Fibroblast of lung (primary cell): ENCODE results near the gene LIN37. TPM values are rescaled to one million over a fixed set of nuclear protein-coding genes. Genes with fewer than 3 reads are reported as not detected.

Experiments
- DNase-seq, 2 donors: peaks; one replicate each; pipeline versions ENCODE4 v3.0.0 to v3.0.0-alpha.2; 2010; ENCODE audit warnings: low read depth in 2 of 2
- H2AFZ ChIP-seq: 2 replicates; pipeline ENCODE4 v1.5.1; 2012; ENCODE audit warnings: low read length, control low read depth, inconsistent platforms
- H3K27ac ChIP-seq: 2 replicates; pipeline ENCODE4 v1.5.1; 2011; ENCODE audit warnings: low read length, control low read depth; ENCODE audit not compliant: insufficient read depth
- H3K27me3 ChIP-seq: 2 replicates; pipeline ENCODE4 v1.5.1; 2011; ENCODE audit warnings: mild to moderate bottlenecking, low read length; ENCODE audit not compliant: control insufficient read depth, insufficient read depth
- H3K36me3 ChIP-seq: 2 replicates; pipeline ENCODE4 v1.5.1; 2011; ENCODE audit warnings: low read length; ENCODE audit not compliant: control insufficient read depth, insufficient read depth
- H3K4me1 ChIP-seq: 2 replicates; pipeline ENCODE4 v1.5.1; 2011; ENCODE audit warnings: low read length; ENCODE audit not compliant: control insufficient read depth, insufficient read depth; ENCODE audit errors: extremely low read depth
- H3K4me2 ChIP-seq: 2 replicates; pipeline ENCODE4 v1.5.1; 2011; ENCODE audit warnings: low read length, control low read depth; ENCODE audit not compliant: insufficient read depth; ENCODE audit errors: extremely low read depth
- H3K4me3 ChIP-seq, 4 experiments: fragments of 200-600 bp in 1 of 4; sonication (generic) in 1 of 4; replicated peaks in 1 of 4; 2 replicates each; pipeline ENCODE4 v1.5.1; 2011 to 2016; ENCODE audit warnings: low read length in 4 of 4, low read depth in 3 of 4, mild to moderate bottlenecking in 3 of 4, control low read depth in 2 of 4, inconsistent platforms in 1 of 4, mixed read lengths in 1 of 4; ENCODE audit not compliant: insufficient read depth in 1 of 4; ENCODE audit errors: control extremely low read depth in 1 of 4
- H3K79me2 ChIP-seq: 2 replicates; pipeline ENCODE4 v1.5.1; 2012; ENCODE audit warnings: mild to moderate bottlenecking, low read length, inconsistent platforms; ENCODE audit not compliant: control insufficient read depth, insufficient read depth
- H3K9ac ChIP-seq: 2 replicates; pipeline ENCODE4 v1.5.1; 2011; ENCODE audit warnings: mild to moderate bottlenecking, low read length, control low read depth; ENCODE audit not compliant: insufficient read depth
- H3K9me3 ChIP-seq: 2 replicates; pipeline ENCODE4 v1.5.1; 2012; ENCODE audit warnings: low read depth, low read length; ENCODE audit not compliant: control insufficient read depth, insufficient read depth
- H4K20me1 ChIP-seq: 2 replicates; pipeline ENCODE4 v1.5.1; 2011; ENCODE audit warnings: low read length; ENCODE audit not compliant: control insufficient read depth, insufficient read depth; ENCODE audit errors: extremely low read depth
- CTCF ChIP-seq, 2 donors: IDR thresholded peaks in 1 of 2; conservative IDR thresholded peaks in 1 of 2; 1 replicate in 1 of 2; 2 replicates in 1 of 2; pipeline ENCODE4 v1.5.1; 2011 to 2012; ENCODE audit warnings: low read length in 2 of 2, control low read depth in 1 of 2, inconsistent platforms in 1 of 2, low read depth in 1 of 2, mild to moderate bottlenecking in 1 of 2
- EZH2 ChIP-seq: IDR thresholded peaks from 2 replicates; pipeline ENCODE4 v1.5.1; 2012; ENCODE audit warnings: low read length, control low read depth, mild to moderate bottlenecking; ENCODE audit errors: missing control alignments
- polyA plus RNA-seq, 2 donors: library from polyadenylated mRNA; depleted of rRNA in 1 of 2; stranded (reverse) in 1 of 2; unstranded in 1 of 2; fragments of >200 nt; gene quantifications; 2 replicates each; pipeline ENCODE4 v1.2.1, GENCODE V29; 2011 to 2012; ENCODE audit warnings: missing spikeins in 1 of 2
- total RNA-seq: library from RNA; depleted of rRNA; stranded (reverse); fragments of >200 nt; gene quantifications from 2 replicates; pipeline ENCODE4 v1.2.1, GENCODE V29; 2014

The LIN37 gene
- total and polyA plus RNA-seq, 2 donors (not counting 1 experiment from before 2014, with no cell fraction given), result 6.4 to 10.3 TPM

GRCh38 chr19:35732540-35733179 is 15.7 kb upstream of the LIN37 start:
- H3K27ac ChIP-seq, result no peak overlapping the region
- TF ChIP-seq EZH2, result no peak
- no peak for TF ChIP-seq CTCF (conservative IDR thresholded peaks at IDR 0.05 in 1 of 2, IDR thresholded peaks at IDR 0.05 in 1 of 2; ENCODE audit: low read depth in 1 of 2, low read length in 2 of 2)
- no peaks in the 10 kb centered on the region for H3K4me1 ChIP-seq
- H3K4me3 ChIP-seq, result no peak overlapping the region
- H3K4me2 ChIP-seq, result no peak overlapping the region
- no peaks in the 10 kb centered on the region for H4K20me1 ChIP-seq
- peaks cover 55% of the 10 kb centered on the region for H3K36me3 ChIP-seq
- H3K9me3 ChIP-seq, result no peaks in the 10 kb centered on the region
- no peaks in the 10 kb centered on the region for H3K79me2 ChIP-seq
- no peak overlapping the region for H3K9ac ChIP-seq
- H3K27me3 ChIP-seq, result no peaks in the 10 kb centered on the region
- no peak for DNase-seq
- H2AFZ ChIP-seq, result no peak overlapping the region

- H4K20me1 ChIP-seq, result no peaks in the 10 kb centered on the region
- H3K4me1 ChIP-seq, result no peaks in the 10 kb centered on the region
- H3K36me3 ChIP-seq, result peaks cover 59% of the 10 kb centered on the region
- H3K4me2 ChIP-seq, result no peak overlapping the region
- H3K9ac ChIP-seq, result no peak overlapping the region
- H3K4me3 ChIP-seq, result no peak overlapping the region
- H3K27ac ChIP-seq, result no peak overlapping the region
- no peaks in the 10 kb centered on the region for H3K27me3 ChIP-seq
- no peak for DNase-seq
- no peaks in the 10 kb centered on the region for H3K9me3 ChIP-seq
- H2AFZ ChIP-seq, result no peak overlapping the region
- H3K79me2 ChIP-seq, result no peaks in the 10 kb centered on the region
- TF ChIP-seq CTCF (conservative IDR thresholded peaks at IDR 0.05 in 1 of 2, IDR thresholded peaks at IDR 0.05 in 1 of 2; ENCODE audit: low read depth in 1 of 2, low read length in 2 of 2) (no peak), EZH2 (no peak)
Observed at GRCh38 chr19:35733180-35734125, 14.9 kb upstream of the LIN37 start.

DNA sequence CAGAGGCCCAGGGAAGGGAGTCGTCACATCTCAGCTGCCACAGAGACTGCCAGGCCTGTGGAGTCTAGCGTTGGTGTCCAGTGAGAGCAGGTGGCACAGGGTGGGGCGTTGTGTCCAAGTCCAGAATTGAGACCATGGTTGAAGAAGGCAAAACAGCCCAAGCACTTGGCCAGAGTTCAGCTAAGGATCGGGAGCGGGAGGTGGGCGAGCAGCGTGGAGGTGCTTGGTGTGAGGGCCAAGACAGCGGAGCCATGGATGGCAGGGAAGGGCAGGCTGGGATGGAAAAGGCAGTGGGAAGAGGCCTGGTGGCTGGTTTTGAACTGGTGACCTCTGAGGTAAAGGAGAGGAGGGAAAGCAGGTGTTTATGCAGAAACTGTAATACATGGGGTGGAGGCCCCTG is 14.1 kb upstream of the LIN37 start:
- Histone ChIP-seq H3K27me3 (no peaks in the 10 kb centered on the region), H3K79me2 (no peaks in the 10 kb centered on the region), H2AFZ (no peak overlapping the region), H3K4me3 (no peak overlapping the region), H3K9me3 (no peaks in the 10 kb centered on the region), H3K4me2 (no peak overlapping the region), H3K36me3 (peaks cover 53% of the 10 kb centered on the region), H3K4me1 (no peaks in the 10 kb centered on the region), H3K9ac (no peak overlapping the region), H3K27ac (no peak overlapping the region), H4K20me1 (no peaks in the 10 kb centered on the region)
- no peak for TF ChIP-seq EZH2
- TF ChIP-seq CTCF (conservative IDR thresholded peaks at IDR 0.05 in 1 of 2, IDR thresholded peaks at IDR 0.05 in 1 of 2; ENCODE audit: low read depth in 1 of 2, low read length in 2 of 2), result no peak
- no peak for DNase-seq
